ENCODE results near the gene SLC15A4.
A peak's percentile ranks its signal among the peaks of the same experiment; 100 is the strongest.
"Not testable (repeated sequence)": the region's sequence is repeated elsewhere in the genome, so short reads cannot be mapped to it uniquely, and the experiment has no call there.

Gene SLC15A4

GRCh38 chr12:128843538-128843937 lies 19.8 kb upstream of the SLC15A4 start:
- no peaks in the 10 kb centered on the region for H3K9me3 ChIP-seq (ENCODE audit: control insufficient read depth, insufficient read depth, low read length)
- H3K4me1 ChIP-seq (ENCODE audit: control insufficient read depth, insufficient read depth, low read length): no peaks in the 10 kb centered on the region
- no peak overlapping the region for H3K27ac ChIP-seq (ENCODE audit: low read depth, low read length)
- no peaks in the 10 kb centered on the region for H3K36me3 ChIP-seq (ENCODE audit: control insufficient read depth, insufficient read depth, low read length)
- no peak overlapping the region for H3K4me3 ChIP-seq (ENCODE audit: low read depth, low read length)
- no peaks in the 10 kb centered on the region for H3K27me3 ChIP-seq (ENCODE audit: control insufficient read depth, insufficient read depth, low read length)
- no peak overlapping the region for H3K9ac ChIP-seq (ENCODE audit: low read depth, low read length)

- H3K4me1 ChIP-seq (ENCODE audit: control insufficient read depth, insufficient read depth, low read length): no peaks in the 10 kb centered on the region
- H3K9me3 ChIP-seq (ENCODE audit: control insufficient read depth, insufficient read depth, low read length): no peaks in the 10 kb centered on the region
- H3K4me3 ChIP-seq (ENCODE audit: low read depth, low read length): no peak overlapping the region
- H3K27ac ChIP-seq (ENCODE audit: low read depth, low read length): no peak overlapping the region
- no peaks in the 10 kb centered on the region for H3K27me3 ChIP-seq (ENCODE audit: control insufficient read depth, insufficient read depth, low read length)
- no peaks in the 10 kb centered on the region for H3K36me3 ChIP-seq (ENCODE audit: control insufficient read depth, insufficient read depth, low read length)
- H3K9ac ChIP-seq (ENCODE audit: low read depth, low read length): no peak overlapping the region
Observed at GRCh38 chr12:128842579-128842978, 18.8 kb upstream of the SLC15A4 start.

GRCh38 chr12:128840862-128841468 lies 17.2 kb upstream of the SLC15A4 start:
- no peaks in the 10 kb centered on the region for H3K27me3 ChIP-seq (ENCODE audit: control insufficient read depth, insufficient read depth, low read length)
- no peaks in the 10 kb centered on the region for H3K4me1 ChIP-seq (ENCODE audit: control insufficient read depth, insufficient read depth, low read length)
- H3K9ac ChIP-seq (ENCODE audit: low read depth, low read length): no peak overlapping the region
- H3K9me3 ChIP-seq (ENCODE audit: control insufficient read depth, insufficient read depth, low read length): no peaks in the 10 kb centered on the region
- H3K36me3 ChIP-seq (ENCODE audit: control insufficient read depth, insufficient read depth, low read length): no peaks in the 10 kb centered on the region
- no peak overlapping the region for H3K4me3 ChIP-seq (ENCODE audit: low read depth, low read length)
- no peak overlapping the region for H3K27ac ChIP-seq (ENCODE audit: low read depth, low read length)

GRCh38 chr12:128839885-128840284 lies 16.1 kb upstream of the SLC15A4 start:
- H3K36me3 ChIP-seq (ENCODE audit: control insufficient read depth, insufficient read depth, low read length); H3K9ac ChIP-seq (ENCODE audit: low read depth, low read length); H3K27me3 ChIP-seq (ENCODE audit: control insufficient read depth, insufficient read depth, low read length); H3K4me1 ChIP-seq (ENCODE audit: control insufficient read depth, insufficient read depth, low read length); H3K9me3 ChIP-seq (ENCODE audit: control insufficient read depth, insufficient read depth, low read length); H3K27ac ChIP-seq (ENCODE audit: low read depth, low read length); H3K4me3 ChIP-seq (ENCODE audit: low read depth, low read length): not testable (repeated sequence)

- H3K4me3 ChIP-seq (ENCODE audit: low read depth, low read length): no peak overlapping the region
- no peaks in the 10 kb centered on the region for H3K36me3 ChIP-seq (ENCODE audit: control insufficient read depth, insufficient read depth, low read length)
- no peak overlapping the region for H3K27ac ChIP-seq (ENCODE audit: low read depth, low read length)
- no peaks in the 10 kb centered on the region for H3K4me1 ChIP-seq (ENCODE audit: control insufficient read depth, insufficient read depth, low read length)
- no peaks in the 10 kb centered on the region for H3K27me3 ChIP-seq (ENCODE audit: control insufficient read depth, insufficient read depth, low read length)
- H3K9ac ChIP-seq (ENCODE audit: low read depth, low read length): no peak overlapping the region
- H3K9me3 ChIP-seq (ENCODE audit: control insufficient read depth, insufficient read depth, low read length): no peaks in the 10 kb centered on the region
Observed at GRCh38 chr12:128833418-128833817, 9.7 kb upstream of the SLC15A4 start.

GRCh38 chr12:128830505-128830893 lies 6.7 kb upstream of the SLC15A4 start:
- Histone ChIP-seq H3K27ac (ENCODE audit: low read depth, low read length) (no peak overlapping the region), H3K27me3 (ENCODE audit: control insufficient read depth, insufficient read depth, low read length) (no peaks in the 10 kb centered on the region), H3K9ac (ENCODE audit: low read depth, low read length) (no peak overlapping the region), H3K4me3 (ENCODE audit: low read depth, low read length) (no peak overlapping the region), H3K4me1 (ENCODE audit: control insufficient read depth, insufficient read depth, low read length) (no peaks in the 10 kb centered on the region), H3K9me3 (ENCODE audit: control insufficient read depth, insufficient read depth, low read length) (no peaks in the 10 kb centered on the region), H3K36me3 (ENCODE audit: control insufficient read depth, insufficient read depth, low read length) (0 out of 2 replicates have a peak, but pooled peaks cover 3% of the 10 kb centered on the region)

- Histone ChIP-seq H3K27me3 (ENCODE audit: control insufficient read depth, insufficient read depth, low read length) (no peaks in the 10 kb centered on the region), H3K36me3 (ENCODE audit: control insufficient read depth, insufficient read depth, low read length) (0 out of 2 replicates have a peak, but pooled peaks cover 3% of the 10 kb centered on the region), H3K4me1 (ENCODE audit: control insufficient read depth, insufficient read depth, low read length) (no peaks in the 10 kb centered on the region), H3K9ac (ENCODE audit: low read depth, low read length) (no peak overlapping the region), H3K9me3 (ENCODE audit: control insufficient read depth, insufficient read depth, low read length) (no peaks in the 10 kb centered on the region), H3K4me3 (ENCODE audit: low read depth, low read length) (no peak overlapping the region), H3K27ac (ENCODE audit: low read depth, low read length) (no peak overlapping the region)
Observed at GRCh38 chr12:128829861-128830504, 6.2 kb upstream of the SLC15A4 start.

GRCh38 chr12:128827724-128828123 lies 4.0 kb upstream of the SLC15A4 start:
- Histone ChIP-seq H3K27ac (ENCODE audit: low read depth, low read length) (no peak overlapping the region), H3K9ac (ENCODE audit: low read depth, low read length) (no peak overlapping the region), H3K4me1 (ENCODE audit: control insufficient read depth, insufficient read depth, low read length) (no peaks in the 10 kb centered on the region), H3K36me3 (ENCODE audit: control insufficient read depth, insufficient read depth, low read length) (0 out of 2 replicates have a peak, but pooled peaks cover 3% of the 10 kb centered on the region), H3K27me3 (ENCODE audit: control insufficient read depth, insufficient read depth, low read length) (no peaks in the 10 kb centered on the region), H3K4me3 (ENCODE audit: low read depth, low read length) (no peak overlapping the region), H3K9me3 (ENCODE audit: control insufficient read depth, insufficient read depth, low read length) (no peaks in the 10 kb centered on the region)

GRCh38 chr12:128825835-128826234 lies 2.1 kb upstream of the SLC15A4 start:
- Histone ChIP-seq H3K9me3 (ENCODE audit: control insufficient read depth, insufficient read depth, low read length) (no peaks in the 10 kb centered on the region), H3K36me3 (ENCODE audit: control insufficient read depth, insufficient read depth, low read length) (peaks cover 8% of the 10 kb centered on the region), H3K27me3 (ENCODE audit: control insufficient read depth, insufficient read depth, low read length) (no peaks in the 10 kb centered on the region), H3K4me1 (ENCODE audit: control insufficient read depth, insufficient read depth, low read length) (no peaks in the 10 kb centered on the region), H3K9ac (ENCODE audit: low read depth, low read length) (no peak overlapping the region), H3K27ac (ENCODE audit: low read depth, low read length) (no peak overlapping the region), H3K4me3 (ENCODE audit: low read depth, low read length) (no peak overlapping the region)

GRCh38 chr12:128823216-128823915 lies 392 bp downstream of the SLC15A4 start:
- peaks cover 17% of the 10 kb centered on the region for H3K36me3 ChIP-seq (ENCODE audit: control insufficient read depth, insufficient read depth, low read length)
- peak overlapping the region; percentile 93 for H3K9ac ChIP-seq (ENCODE audit: low read depth, low read length)
- peak overlapping the region; percentile 97 for H3K4me3 ChIP-seq (ENCODE audit: low read depth, low read length)
- H3K27me3 ChIP-seq (ENCODE audit: control insufficient read depth, insufficient read depth, low read length): no peaks in the 10 kb centered on the region
- no peaks in the 10 kb centered on the region for H3K9me3 ChIP-seq (ENCODE audit: control insufficient read depth, insufficient read depth, low read length)
- peaks cover 13% of the 10 kb centered on the region for H3K4me1 ChIP-seq (ENCODE audit: control insufficient read depth, insufficient read depth, low read length)
- H3K27ac ChIP-seq (ENCODE audit: low read depth, low read length): peak overlapping the region; percentile 87

GRCh38 chr12:128820723-128821432 lies 2.9 kb downstream of the SLC15A4 start:
- H3K27me3 ChIP-seq (ENCODE audit: control insufficient read depth, insufficient read depth, low read length): no peaks in the 10 kb centered on the region

More at GRCh38 chr12:128820723-128821432, 2.9 kb downstream of the SLC15A4 start:
- Histone ChIP-seq H3K27ac (ENCODE audit: low read depth, low read length) (no peak overlapping the region), H3K4me3 (ENCODE audit: low read depth, low read length) (no peak overlapping the region), H3K36me3 (ENCODE audit: control insufficient read depth, insufficient read depth, low read length) (peaks cover 13% of the 10 kb centered on the region), H3K9ac (ENCODE audit: low read depth, low read length) (no peak overlapping the region), H3K9me3 (ENCODE audit: control insufficient read depth, insufficient read depth, low read length) (no peaks in the 10 kb centered on the region), H3K4me1 (ENCODE audit: control insufficient read depth, insufficient read depth, low read length) (peaks cover 25% of the 10 kb centered on the region)
